WTC11 (cell line): ENCODE data around the gene ZFR. TPM values are rescaled to one million over a fixed set of nuclear protein-coding genes. Genes with fewer than 3 reads are reported as not detected.

Experiments used
- ATAC-seq: fragments of 200-7000 bp; cut with Tn5 transposase; 2 replicates; pipeline ENCODE4 v1.10.0; 2021; ENCODE audit warnings: mild to moderate bottlenecking, moderate library complexity
- CTCF ChIA-PET: fragments of 300-600 bp; sonication (Branson Sonifier 250); formaldehyde crosslinking; loops from one replicate; lab custom pipeline; 2021; ENCODE audit warnings: antibody characterized with exemption; lab: Charles Lee
- POLR2A ChIA-PET: fragments of 350-600 bp; sonication (Branson Sonifier 250); formaldehyde crosslinking; loops from one replicate; lab custom pipeline; 2021; ENCODE audit warnings: antibody characterized with exemption; lab: Charles Lee
- DNase-seq: peaks from one replicate; pipeline ENCODE4 v3.0.0; 2021; ENCODE audit warnings: low spot score
- H3K27ac Mint-ChIP-seq: 2 replicates; pipeline ENCODE4 v1.8.0; 2021; ENCODE audit warnings: mixed read lengths
- H3K27me3 Mint-ChIP-seq: 2 replicates; pipeline ENCODE4 v1.8.0; 2021; ENCODE audit warnings: low read depth, mild to moderate bottlenecking, moderate library complexity, mixed read lengths
- H3K36me3 Mint-ChIP-seq: 2 replicates; pipeline ENCODE4 v1.8.0; 2021; ENCODE audit warnings: mixed read lengths
- H3K4me1 Mint-ChIP-seq: 2 replicates; pipeline ENCODE4 v1.8.0; 2022; ENCODE audit warnings: mixed read lengths
- H3K4me3 Mint-ChIP-seq: 2 replicates; pipeline ENCODE4 v1.8.0; 2021; ENCODE audit warnings: mild to moderate bottlenecking, moderate library complexity, mixed read lengths
- H3K9me3 Mint-ChIP-seq: 2 replicates; pipeline ENCODE4 v1.8.0; 2021; ENCODE audit warnings: mixed read lengths
- ATF1 ChIP-seq: sonication (generic); formaldehyde crosslinking; IDR thresholded peaks from 2 replicates; pipeline ENCODE4 v1.8.1; 2023; ENCODE audit warnings: mild to moderate bottlenecking, moderate library complexity, missing genetic modification reagents
- CREM ChIP-seq: sonication (generic); formaldehyde crosslinking; IDR thresholded peaks from 2 replicates; pipeline ENCODE4 v1.8.1; 2022; ENCODE audit warnings: mild to moderate bottlenecking, missing genetic modification reagents, moderate library complexity
- ELF4 ChIP-seq: sonication (generic); formaldehyde crosslinking; IDR thresholded peaks from 2 replicates; pipeline ENCODE4 v1.8.1; 2022; ENCODE audit warnings: low read depth, mild to moderate bottlenecking, moderate library complexity, missing genetic modification reagents
- ESRRA ChIP-seq: sonication (generic); formaldehyde crosslinking; IDR thresholded peaks from 2 replicates; pipeline ENCODE4 v1.8.1; 2022; ENCODE audit warnings: mild to moderate bottlenecking, missing genetic modification reagents, borderline replicate concordance
- FOXK1 ChIP-seq: sonication (generic); formaldehyde crosslinking; IDR thresholded peaks from 2 replicates; pipeline ENCODE4 v1.8.0; 2022; ENCODE audit warnings: mild to moderate bottlenecking, moderate library complexity, missing genetic modification reagents
- GRHL2 ChIP-seq: fragments of 250-450 bp; sonication (Bioruptor Pico); IDR thresholded peaks from 2 replicates; pipeline ENCODE4 v1.8.0; 2022; ENCODE audit warnings: mild to moderate bottlenecking, moderate library complexity; ENCODE audit not compliant: insufficient replicate concordance, severe bottlenecking
- GTF2I ChIP-seq: fragments of 250-450 bp; sonication (Bioruptor Pico); conservative IDR thresholded peaks from 2 replicates; pipeline ENCODE4 v1.4.0; 2021; ENCODE audit warnings: mild to moderate bottlenecking
- IRF1 ChIP-seq: sonication (generic); formaldehyde crosslinking; IDR thresholded peaks from 2 replicates; pipeline ENCODE4 v1.8.0; 2023; ENCODE audit warnings: missing genetic modification reagents
- MLX ChIP-seq: sonication (generic); formaldehyde crosslinking; IDR thresholded peaks from 2 replicates; pipeline ENCODE4 v1.8.1; 2023; ENCODE audit warnings: mild to moderate bottlenecking, missing genetic modification reagents, moderate library complexity
- MXD4 ChIP-seq: fragments of 250-450 bp; sonication (Bioruptor Pico); IDR thresholded peaks from 2 replicates; pipeline ENCODE4 v1.8.0; 2021; ENCODE audit warnings: mild to moderate bottlenecking, moderate library complexity, borderline replicate concordance
- MYBL2 ChIP-seq: sonication (generic); formaldehyde crosslinking; IDR thresholded peaks from 2 replicates; pipeline ENCODE4 v1.8.1; 2023; ENCODE audit warnings: mild to moderate bottlenecking, moderate library complexity, missing genetic modification reagents
- NFYB ChIP-seq: sonication (generic); formaldehyde crosslinking; conservative IDR thresholded peaks from 2 replicates; pipeline ENCODE4 v1.8.0; 2022; ENCODE audit warnings: low read depth, missing genetic modification reagents
- NR2C2 ChIP-seq: sonication (generic); formaldehyde crosslinking; IDR thresholded peaks from 2 replicates; pipeline ENCODE4 v1.8.0; 2022; ENCODE audit warnings: mild to moderate bottlenecking, missing genetic modification reagents
- RELA ChIP-seq: sonication (generic); formaldehyde crosslinking; IDR thresholded peaks from 2 replicates; pipeline ENCODE4 v1.8.1; 2022; ENCODE audit warnings: missing genetic modification reagents, mild to moderate bottlenecking, borderline replicate concordance
- SOX15 ChIP-seq: fragments of 250-450 bp; sonication (Bioruptor Pico); IDR thresholded peaks from 2 replicates; pipeline ENCODE4 v1.9.0; 2021; ENCODE audit warnings: mild to moderate bottlenecking
- TEAD1 ChIP-seq: sonication (generic); formaldehyde crosslinking; IDR thresholded peaks from 2 replicates; pipeline ENCODE4 v1.8.0; 2022; ENCODE audit warnings: mild to moderate bottlenecking, missing genetic modification reagents
- TP53 ChIP-seq: sonication (generic); formaldehyde crosslinking; IDR thresholded peaks from 2 replicates; pipeline ENCODE4 v1.8.1; 2023; ENCODE audit warnings: mild to moderate bottlenecking, missing genetic modification reagents
- USF1 ChIP-seq: sonication (generic); formaldehyde crosslinking; IDR thresholded peaks from 2 replicates; pipeline ENCODE4 v1.8.0; 2022; ENCODE audit warnings: mild to moderate bottlenecking, missing genetic modification reagents
- ZNF416 ChIP-seq: fragments of 250-450 bp; sonication (Bioruptor Pico); IDR thresholded peaks from 2 replicates; pipeline ENCODE4 v1.9.0; 2021; ENCODE audit warnings: mild to moderate bottlenecking, inconsistent platforms
- total RNA-seq: library from RNA; stranded (reverse); gene quantifications from 3 replicates; pipeline ENCODE4 v1.2.3, GENCODE V29; 2021
- TF ChIP-seq, protein P1 (sequence below): sonication (generic); formaldehyde crosslinking; IDR thresholded peaks from 2 replicates; pipeline ENCODE4 v1.8.0; 2022; ENCODE audit warnings: missing genetic modification reagents
- TF ChIP-seq, protein P2 (sequence below): sonication (generic); formaldehyde crosslinking; IDR thresholded peaks from 2 replicates; pipeline ENCODE4 v1.8.0; 2022; ENCODE audit warnings: mild to moderate bottlenecking, missing genetic modification reagents
- TF ChIP-seq, protein P3 (sequence below): sonication (generic); formaldehyde crosslinking; IDR thresholded peaks from 2 replicates; pipeline ENCODE4 v1.8.1; 2022; ENCODE audit warnings: missing genetic modification reagents, borderline replicate concordance

ZFR gene
- total RNA-seq, 1 experiment from 2014 or later = 64.5 TPM

GRCh38 chr5:32460702-32461101 lies 16.2 kb upstream of the ZFR start:
- no peak overlapping the region for H3K27ac Mint-ChIP-seq
- POLR2A ChIA-PET = no interaction called here
- ATAC-seq = no peak

DNA sequence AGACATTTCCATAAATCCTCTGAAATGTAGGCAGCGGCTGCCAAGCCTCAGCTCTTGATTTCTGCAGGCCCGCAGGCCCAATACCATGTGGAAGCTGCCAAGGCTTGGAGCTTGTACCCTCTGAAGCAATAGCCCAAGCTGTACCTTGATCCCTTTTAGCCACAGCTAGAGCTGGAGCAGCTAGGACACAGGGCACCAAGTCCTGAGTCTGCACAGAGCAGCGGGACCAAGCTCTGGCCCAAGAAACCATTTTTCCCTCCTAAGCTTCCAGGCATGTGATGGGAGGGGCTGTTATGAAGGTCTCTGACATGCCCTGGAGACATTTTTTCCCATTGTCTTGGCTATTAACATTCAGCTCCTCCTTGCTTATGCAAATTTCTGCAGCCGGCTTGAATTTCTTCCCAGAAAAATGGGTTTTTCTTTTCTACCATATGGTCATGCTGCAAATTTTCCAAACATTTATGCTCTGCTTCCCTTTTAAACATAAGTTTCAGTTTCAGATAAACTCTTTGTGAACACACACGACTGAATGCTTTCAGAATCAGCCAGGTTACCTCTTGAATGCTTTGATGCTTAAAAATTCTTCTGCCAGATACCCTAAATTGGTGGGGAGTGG lies 14.4 kb upstream of the ZFR start:
- no peak overlapping the region for H3K27ac Mint-ChIP-seq
- DNase-seq (no peak), ATAC-seq (no peak)
- no peak overlapping the region for H3K4me3 Mint-ChIP-seq
- no peak for TF ChIP-seq SOX15 (CRISPR knock-in tag)
- TF ChIP-seq GRHL2 (CRISPR knock-in tag) = no peak
- TF ChIP-seq ESRRA (CRISPR knock-in tag) = no peak
- no peak for TF ChIP-seq ATF1 (CRISPR knock-in tag)
- no peak for TF ChIP-seq MLX (CRISPR knock-in tag)
- TF ChIP-seq, protein P1, sequence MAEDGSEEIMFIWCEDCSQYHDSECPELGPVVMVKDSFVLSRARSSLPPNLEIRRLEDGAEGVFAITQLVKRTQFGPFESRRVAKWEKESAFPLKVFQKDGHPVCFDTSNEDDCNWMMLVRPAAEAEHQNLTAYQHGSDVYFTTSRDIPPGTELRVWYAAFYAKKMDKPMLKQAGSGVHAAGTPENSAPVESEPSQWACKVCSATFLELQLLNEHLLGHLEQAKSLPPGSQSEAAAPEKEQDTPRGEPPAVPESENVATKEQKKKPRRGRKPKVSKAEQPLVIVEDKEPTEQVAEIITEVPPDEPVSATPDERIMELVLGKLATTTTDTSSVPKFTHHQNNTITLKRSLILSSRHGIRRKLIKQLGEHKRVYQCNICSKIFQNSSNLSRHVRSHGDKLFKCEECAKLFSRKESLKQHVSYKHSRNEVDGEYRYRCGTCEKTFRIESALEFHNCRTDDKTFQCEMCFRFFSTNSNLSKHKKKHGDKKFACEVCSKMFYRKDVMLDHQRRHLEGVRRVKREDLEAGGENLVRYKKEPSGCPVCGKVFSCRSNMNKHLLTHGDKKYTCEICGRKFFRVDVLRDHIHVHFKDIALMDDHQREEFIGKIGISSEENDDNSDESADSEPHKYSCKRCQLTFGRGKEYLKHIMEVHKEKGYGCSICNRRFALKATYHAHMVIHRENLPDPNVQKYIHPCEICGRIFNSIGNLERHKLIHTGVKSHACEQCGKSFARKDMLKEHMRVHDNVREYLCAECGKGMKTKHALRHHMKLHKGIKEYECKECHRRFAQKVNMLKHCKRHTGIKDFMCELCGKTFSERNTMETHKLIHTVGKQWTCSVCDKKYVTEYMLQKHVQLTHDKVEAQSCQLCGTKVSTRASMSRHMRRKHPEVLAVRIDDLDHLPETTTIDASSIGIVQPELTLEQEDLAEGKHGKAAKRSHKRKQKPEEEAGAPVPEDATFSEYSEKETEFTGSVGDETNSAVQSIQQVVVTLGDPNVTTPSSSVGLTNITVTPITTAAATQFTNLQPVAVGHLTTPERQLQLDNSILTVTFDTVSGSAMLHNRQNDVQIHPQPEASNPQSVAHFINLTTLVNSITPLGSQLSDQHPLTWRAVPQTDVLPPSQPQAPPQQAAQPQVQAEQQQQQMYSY (CRISPR knock-in tag) = no peak
- no peak for TF ChIP-seq MXD4 (CRISPR knock-in tag)
- TF ChIP-seq CREM (CRISPR knock-in tag) = no peak
- no peak for TF ChIP-seq TP53 (CRISPR knock-in tag)
- TF ChIP-seq, protein P2, sequence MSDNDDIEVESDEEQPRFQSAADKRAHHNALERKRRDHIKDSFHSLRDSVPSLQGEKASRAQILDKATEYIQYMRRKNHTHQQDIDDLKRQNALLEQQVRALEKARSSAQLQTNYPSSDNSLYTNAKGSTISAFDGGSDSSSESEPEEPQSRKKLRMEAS = no peak
- TF ChIP-seq RELA (CRISPR knock-in tag) = no peak
- TF ChIP-seq NFYB (CRISPR knock-in tag) = no peak
- peaks cover 3% of the 10 kb centered on the region; the same call in 1 of the 2 replicates for H3K36me3 Mint-ChIP-seq
- peaks cover 20% of the 10 kb centered on the region for H3K9me3 Mint-ChIP-seq
- ChIA-PET CTCF (interaction anchor here (1.3 kb wide), 1 partner anchor 131 kb away, joined by 4 read pairs; no protein-coding TSS in a partner anchor), POLR2A (interaction anchor here (0.9 kb wide), 1 partner anchor 40 kb away, joined by 3 read pairs; no protein-coding TSS in a partner anchor)
- no peaks in the 10 kb centered on the region; the same call in 1 of the 2 replicates for H3K27me3 Mint-ChIP-seq
- peaks cover 6% of the 10 kb centered on the region for H3K4me1 Mint-ChIP-seq

More at GRCh38 chr5:32460702-32461101, 16.2 kb upstream of the ZFR start:
- H3K4me3 Mint-ChIP-seq = no peak overlapping the region
- H3K27me3 Mint-ChIP-seq = no peaks in the 10 kb centered on the region; the same call in 1 of the 2 replicates
- peaks cover 3% of the 10 kb centered on the region; the same call in 1 of the 2 replicates for H3K36me3 Mint-ChIP-seq
- peaks cover 20% of the 10 kb centered on the region for H3K9me3 Mint-ChIP-seq
- peaks cover 6% of the 10 kb centered on the region for H3K4me1 Mint-ChIP-seq
- CTCF ChIA-PET = no interaction called here
- TF ChIP-seq RELA (CRISPR knock-in tag) (no peak), ELF4 (CRISPR knock-in tag) (no peak), MYBL2 (CRISPR knock-in tag) (no peak), ATF1 (CRISPR knock-in tag) (no peak), GTF2I (no peak), USF1 (CRISPR knock-in tag) (no peak), NR2C2 (no peak), TEAD1 (CRISPR knock-in tag) (no peak), TP53 (CRISPR knock-in tag) (no peak), ZNF416 (CRISPR knock-in tag) (no peak), FOXK1 (CRISPR knock-in tag) (no peak), IRF1 (no peak)
- TF ChIP-seq, protein P3, sequence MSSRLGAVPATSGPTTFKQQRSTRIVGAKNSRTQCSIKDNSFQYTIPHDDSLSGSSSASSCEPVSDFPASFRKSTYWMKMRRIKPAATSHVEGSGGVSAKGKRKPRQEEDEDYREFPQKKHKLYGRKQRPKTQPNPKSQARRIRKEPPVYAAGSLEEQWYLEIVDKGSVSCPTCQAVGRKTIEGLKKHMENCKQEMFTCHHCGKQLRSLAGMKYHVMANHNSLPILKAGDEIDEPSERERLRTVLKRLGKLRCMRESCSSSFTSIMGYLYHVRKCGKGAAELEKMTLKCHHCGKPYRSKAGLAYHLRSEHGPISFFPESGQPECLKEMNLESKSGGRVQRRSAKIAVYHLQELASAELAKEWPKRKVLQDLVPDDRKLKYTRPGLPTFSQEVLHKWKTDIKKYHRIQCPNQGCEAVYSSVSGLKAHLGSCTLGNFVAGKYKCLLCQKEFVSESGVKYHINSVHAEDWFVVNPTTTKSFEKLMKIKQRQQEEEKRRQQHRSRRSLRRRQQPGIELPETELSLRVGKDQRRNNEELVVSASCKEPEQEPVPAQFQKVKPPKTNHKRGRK (CRISPR knock-in tag) = no peak
- TF ChIP-seq, protein P1 (CRISPR knock-in tag) = no peak
- DNase-seq = no peak
